Retinal pigment epithelial cell (primary cell): ENCODE results near the gene NID1.
"Not testable (repeated sequence)": the region's sequence is repeated elsewhere in the genome, so short reads cannot be mapped to it uniquely, and the experiment has no call there.

ENCODE experiments used
- DNase-seq: peaks from one replicate; pipeline ENCODE4 v3.0.0-alpha.2; 2010; ENCODE audit warnings: low read depth
- H3K4me3 ChIP-seq: 2 replicates; pipeline ENCODE4 v1.5.1; 2011; ENCODE audit warnings: mild to moderate bottlenecking, low read length, control low read depth, moderate library complexity
- TF ChIP-seq, protein P1 (sequence below): conservative IDR thresholded peaks from 2 replicates; pipeline ENCODE4 v1.5.1; 2011; ENCODE audit warnings: low read depth, low read length, control low read depth, inconsistent platforms

The NID1 gene

DNA sequence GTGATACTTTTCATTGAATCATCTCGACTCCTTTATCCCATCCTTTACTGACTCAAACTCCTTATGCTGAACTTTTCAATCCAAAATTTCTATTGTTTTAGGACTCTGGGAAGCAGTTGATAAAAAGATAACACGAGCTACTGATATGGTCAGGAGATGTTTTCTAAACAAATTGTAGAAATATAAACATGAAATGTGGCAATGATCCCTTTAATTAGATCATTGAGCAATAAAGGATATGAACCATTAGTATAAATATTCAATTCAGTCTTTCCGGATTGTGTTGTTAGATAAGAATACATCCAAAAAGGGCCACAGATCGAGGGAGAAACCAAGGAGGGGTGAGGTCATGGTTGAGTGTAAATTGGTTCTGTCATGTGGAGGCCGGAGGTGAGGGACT, 88.4 kb downstream of the NID1 start:
- TF ChIP-seq, protein P1, sequence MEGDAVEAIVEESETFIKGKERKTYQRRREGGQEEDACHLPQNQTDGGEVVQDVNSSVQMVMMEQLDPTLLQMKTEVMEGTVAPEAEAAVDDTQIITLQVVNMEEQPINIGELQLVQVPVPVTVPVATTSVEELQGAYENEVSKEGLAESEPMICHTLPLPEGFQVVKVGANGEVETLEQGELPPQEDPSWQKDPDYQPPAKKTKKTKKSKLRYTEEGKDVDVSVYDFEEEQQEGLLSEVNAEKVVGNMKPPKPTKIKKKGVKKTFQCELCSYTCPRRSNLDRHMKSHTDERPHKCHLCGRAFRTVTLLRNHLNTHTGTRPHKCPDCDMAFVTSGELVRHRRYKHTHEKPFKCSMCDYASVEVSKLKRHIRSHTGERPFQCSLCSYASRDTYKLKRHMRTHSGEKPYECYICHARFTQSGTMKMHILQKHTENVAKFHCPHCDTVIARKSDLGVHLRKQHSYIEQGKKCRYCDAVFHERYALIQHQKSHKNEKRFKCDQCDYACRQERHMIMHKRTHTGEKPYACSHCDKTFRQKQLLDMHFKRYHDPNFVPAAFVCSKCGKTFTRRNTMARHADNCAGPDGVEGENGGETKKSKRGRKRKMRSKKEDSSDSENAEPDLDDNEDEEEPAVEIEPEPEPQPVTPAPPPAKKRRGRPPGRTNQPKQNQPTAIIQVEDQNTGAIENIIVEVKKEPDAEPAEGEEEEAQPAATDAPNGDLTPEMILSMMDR: no peak
- DNase-seq: no peak
- H3K4me3 ChIP-seq: no peak overlapping the region

DNA sequence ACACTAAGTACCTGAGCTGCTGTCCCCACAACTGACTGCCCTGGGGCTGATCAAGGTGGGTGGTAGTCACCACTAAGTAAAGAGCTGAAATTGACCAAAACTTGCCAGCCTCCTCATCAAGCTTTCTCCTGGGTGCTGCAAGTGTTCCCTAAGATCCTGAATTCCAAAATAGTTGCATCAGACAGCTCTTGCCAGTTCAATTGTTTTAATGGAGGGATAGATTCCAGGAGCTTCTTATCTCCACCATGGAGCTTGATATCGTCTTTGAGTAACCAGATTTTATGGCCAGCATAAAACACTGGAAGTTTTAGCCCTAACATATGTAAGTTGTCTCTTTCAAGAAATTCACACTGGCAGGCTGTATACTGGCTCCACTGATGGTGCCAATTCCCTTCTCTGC, 90.3 kb downstream of the NID1 start:
- TF ChIP-seq, protein P1: no peak
- no peak overlapping the region for H3K4me3 ChIP-seq
- no peak for DNase-seq

DNA sequence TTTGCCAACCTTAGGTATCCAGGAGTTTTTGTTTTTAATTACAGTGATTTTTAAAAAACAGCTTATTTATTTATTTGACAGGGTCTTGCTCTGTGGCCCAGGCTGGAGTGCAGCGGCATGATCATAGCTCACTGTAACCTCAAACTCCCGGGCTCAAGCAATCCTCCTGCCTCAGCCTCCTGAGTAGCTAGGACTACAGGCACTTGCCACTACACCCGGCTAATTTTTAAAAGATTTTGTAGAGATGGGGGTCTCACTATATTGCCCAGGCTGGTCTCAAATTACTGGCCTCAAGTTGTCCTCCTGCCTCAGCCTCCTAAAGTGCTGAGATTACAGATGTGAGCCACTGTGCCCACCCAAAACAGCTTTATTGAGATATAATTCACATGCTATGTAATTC, 92.2 kb downstream of the NID1 start:
- DNase-seq: not testable (repeated sequence)

DNA sequence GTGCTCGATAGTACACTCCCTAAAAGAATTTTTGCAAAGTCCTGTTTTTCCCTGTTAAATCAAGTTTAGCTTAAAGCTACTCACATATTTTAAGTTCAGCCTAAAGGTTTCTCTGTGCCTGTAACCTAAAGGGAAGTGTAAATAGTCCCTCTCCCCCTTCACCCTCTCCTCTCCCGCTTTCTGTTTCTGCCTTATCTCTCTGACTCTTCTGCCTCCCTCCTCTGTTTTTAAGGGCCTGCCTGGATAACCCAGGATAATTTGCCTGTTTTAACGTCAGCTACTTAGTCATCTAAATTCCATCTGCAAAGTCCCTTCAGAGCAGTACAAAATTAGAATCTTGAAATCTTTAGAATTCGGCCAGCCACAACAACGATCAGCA, 92.6 kb downstream of the NID1 start:
- no peak for DNase-seq

More for the DNA sequence above, 92.2 kb downstream of the NID1 start:
- H3K4me3 ChIP-seq: not testable (repeated sequence)

DNA sequence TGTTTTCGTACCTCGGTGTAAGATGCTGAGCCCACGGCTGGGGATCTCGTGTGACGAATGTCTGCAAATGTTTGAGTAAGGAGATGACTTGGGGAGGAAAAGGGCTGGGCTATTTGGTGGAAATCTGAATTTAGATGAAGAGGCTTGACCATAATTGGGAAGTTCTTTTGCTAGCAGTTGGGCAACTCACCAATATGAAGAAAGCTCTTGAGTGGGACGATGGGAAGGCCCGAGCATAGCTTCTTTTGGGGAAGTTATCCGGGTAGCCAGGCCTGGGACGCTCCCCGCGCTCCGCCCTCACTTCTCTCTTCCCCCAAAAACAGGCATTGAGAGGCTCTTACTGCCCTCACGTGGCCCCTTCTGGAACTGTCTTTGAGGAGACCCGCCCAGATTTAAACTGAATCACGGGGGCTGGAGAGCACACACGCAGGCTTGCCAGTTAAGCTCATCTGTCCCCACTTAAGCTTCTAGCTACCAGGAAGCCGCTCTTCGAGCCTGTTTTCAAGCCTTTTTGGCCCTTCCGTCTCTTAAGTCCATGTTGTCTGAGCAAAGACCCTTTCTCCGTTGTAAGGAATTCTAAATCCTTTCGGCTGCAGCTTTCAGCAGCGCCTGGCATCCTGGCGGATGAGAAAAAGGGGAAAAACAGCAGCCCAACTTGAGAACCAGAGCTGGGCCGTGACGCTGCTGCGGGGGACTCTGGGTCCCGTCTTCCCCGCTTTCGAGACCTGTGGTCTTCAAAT, 93.1 kb downstream of the NID1 start:
- peak; percentile 63 for DNase-seq
- TF ChIP-seq, protein P1: peak; percentile 87
- H3K4me3 ChIP-seq: peak overlapping the region; percentile 58

More for the DNA sequence above, 92.6 kb downstream of the NID1 start:
- TF ChIP-seq, protein P1: no peak
- peak overlapping the region; percentile 58 for H3K4me3 ChIP-seq

DNA sequence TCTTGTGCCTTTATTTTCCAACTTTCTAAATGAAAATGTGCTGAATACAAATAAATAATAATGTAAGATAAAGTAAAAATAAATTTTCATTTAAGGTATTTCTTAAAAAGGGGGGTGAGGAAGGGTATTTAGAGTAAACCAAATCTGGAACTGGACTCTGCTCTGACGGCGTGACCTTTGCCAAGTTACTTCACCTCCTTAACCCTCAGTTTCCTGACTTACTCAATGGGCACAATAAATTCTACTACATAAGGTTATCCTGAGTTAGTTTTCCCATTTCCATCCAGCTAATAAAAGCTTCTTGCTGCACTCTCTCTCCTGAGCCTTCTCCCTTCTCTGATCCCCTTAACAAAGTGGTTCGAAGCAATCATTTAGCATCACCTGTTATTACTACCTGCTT, 93.9 kb downstream of the NID1 start:
- no peak overlapping the region for H3K4me3 ChIP-seq
- no peak for DNase-seq
- TF ChIP-seq, protein P1: no peak

DNA sequence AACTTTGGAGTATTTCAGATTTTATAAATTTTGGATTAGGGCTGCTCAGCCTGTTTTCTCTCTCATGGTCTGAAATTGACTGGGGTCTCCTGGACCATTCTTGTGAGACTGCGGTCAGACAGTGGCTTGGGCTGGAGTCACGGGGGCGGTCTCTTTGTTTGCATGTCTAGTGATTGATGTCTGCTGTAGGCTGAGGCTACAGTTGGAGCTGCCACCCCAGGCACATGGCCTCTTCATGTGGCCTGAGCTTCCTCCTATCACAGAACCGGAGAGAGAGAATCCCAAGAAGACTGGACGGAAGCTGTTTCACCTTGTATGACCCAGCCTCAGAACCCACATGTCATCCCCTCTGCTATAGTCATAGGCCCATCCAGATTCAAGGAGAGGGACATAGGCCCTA, 96.1 kb downstream of the NID1 start:
- TF ChIP-seq, protein P1: no peak
- no peak overlapping the region for H3K4me3 ChIP-seq
- no peak for DNase-seq

DNA sequence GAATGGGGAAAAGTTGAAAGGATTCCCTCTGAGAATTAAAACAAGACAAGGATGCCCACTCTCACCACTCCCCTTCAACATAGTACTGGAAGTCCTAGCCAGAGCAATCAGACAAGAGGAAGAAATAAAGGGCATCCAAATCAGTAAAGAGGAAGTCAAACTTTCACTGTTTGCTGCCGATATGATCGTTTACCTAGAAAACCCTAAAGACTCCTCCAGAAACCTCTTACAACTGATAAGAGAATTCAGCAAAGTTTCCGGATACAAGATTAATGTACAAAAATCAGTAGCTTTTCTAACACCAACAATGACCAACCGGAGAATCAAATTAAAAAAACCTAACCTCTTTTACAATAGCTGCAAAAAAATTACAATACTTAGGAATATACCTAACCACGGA, 98.8 kb downstream of the NID1 start:
- DNase-seq, H3K4me3 ChIP-seq: not testable (repeated sequence)
